NCI-H2107 treated with DMSO at 0.1 percent for 48 hours (cell line): ENCODE measurements around the gene DGLUCY.
"Not testable (repeated sequence)": the region's sequence is repeated elsewhere in the genome, so short reads cannot be mapped to it uniquely, and the experiment has no call there.

ENCODE experiments used
- DNase-seq: peaks from one replicate; lab custom pipeline; 2025; ENCODE audit not compliant: unreplicated experiment; lab: John Stamatoyannopoulos, UW

Gene DGLUCY

GRCh38 chr14:91113829-91114078 lies at the start of gene DGLUCY:
Gene DGLUCY, plus strand, starts transcription at chr14:91114073. Its CDS starts 46,222 bp downstream, at chr14:91160295.
- no peak for DNase-seq

DNA sequence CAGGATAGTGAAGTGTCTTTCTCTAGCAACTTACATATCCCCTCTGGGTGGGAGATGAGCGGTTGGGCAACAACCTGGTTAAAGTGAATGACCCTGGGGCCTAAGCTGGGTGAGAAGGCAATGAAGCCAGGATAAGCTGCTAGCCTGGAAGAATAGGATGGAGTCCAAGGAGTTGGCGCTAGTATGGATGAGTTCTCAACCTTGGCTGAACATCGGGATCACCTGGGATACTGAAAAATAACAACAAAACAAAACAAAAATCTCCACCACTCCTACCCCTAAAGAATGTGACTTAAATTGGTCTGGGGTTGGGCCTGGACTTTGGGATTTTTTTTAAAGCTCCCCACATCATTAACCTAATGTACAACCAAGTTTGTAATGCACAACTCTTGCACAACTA lies 48.6 kb upstream of the DGLUCY start:
- DNase-seq: no peak

DNA sequence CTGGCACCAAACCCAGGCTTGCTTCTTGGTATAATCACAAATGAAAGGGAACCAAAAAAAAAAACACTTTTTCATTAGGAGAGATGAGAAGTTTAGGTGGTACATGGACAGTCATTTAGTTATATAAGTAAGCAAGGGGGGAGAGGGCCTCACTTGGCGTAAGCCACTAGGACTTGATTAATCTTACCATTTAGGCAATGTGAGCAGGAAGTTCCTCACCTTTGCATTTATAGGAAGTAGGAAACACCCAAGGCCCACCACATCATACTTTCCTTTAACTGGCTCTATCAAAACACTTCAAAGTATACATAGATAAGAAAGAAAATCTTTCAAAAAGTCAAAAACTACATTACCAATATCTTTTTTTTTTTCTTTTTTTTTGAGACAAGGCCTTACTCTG lies 46.7 kb upstream of the DGLUCY start:
- DNase-seq: no peak

DNA sequence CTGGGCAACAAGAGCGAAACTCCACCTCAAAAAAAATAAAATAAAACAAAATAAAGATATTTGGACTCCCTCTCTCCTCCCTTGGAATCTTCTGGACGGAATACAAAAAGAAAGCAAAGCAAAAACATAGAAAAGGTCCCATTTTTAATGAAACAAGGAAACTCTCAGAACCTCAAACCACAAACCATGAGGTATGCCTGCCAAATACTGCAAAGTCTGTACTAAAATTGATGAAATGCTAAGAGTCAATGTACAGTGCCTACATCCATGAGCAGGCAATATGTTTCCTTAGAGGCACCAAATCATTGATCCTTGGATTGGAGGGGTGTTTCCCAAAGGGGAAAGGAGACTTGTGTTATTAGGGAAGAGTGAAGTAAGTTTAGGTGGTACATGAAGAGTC lies 45.2 kb upstream of the DGLUCY start:
- DNase-seq: no peak

DNA sequence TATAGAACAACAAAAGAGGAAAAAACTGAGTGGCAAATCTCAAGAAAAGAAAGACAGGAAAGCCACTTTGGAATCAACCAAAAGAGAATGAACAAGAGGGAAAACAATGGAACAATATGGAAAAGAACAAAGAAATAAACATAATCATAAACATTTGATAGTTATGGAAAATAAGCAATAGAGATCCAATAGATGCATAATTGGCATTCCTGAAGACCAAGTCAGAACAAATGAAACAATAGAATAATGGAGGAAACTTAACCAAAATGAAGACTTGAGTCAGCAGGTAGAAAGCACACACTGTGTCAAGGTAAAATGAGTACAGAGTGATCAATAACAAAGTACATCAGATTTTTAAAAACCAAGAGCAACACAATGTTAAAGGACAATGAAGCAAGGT lies 43.3 kb upstream of the DGLUCY start:
- DNase-seq: no peak

DNA sequence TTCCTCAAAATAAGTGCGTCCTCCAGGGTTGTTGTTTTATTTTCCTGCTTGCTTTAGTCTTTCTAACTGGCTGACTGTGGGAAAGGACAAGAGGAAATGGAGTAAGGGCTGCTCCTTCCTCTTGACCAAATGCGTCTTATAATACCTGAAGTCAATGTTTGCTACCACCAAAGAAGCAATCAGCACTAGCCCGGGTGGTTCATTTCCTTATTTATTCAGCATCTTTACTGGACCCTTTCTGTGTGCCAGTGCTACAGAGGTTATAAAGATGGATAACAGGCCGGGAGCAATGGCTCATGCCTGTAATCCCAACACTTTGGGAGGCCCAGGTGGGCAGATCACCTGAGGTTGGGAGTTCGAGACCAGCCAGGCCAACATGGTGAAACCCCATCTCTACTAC lies 38.3 kb upstream of the DGLUCY start:
- DNase-seq: no peak

- DNase-seq: no peak
Measured at GRCh38 chr14:91078095-91078737, 35.7 kb upstream of the DGLUCY start.

DNA sequence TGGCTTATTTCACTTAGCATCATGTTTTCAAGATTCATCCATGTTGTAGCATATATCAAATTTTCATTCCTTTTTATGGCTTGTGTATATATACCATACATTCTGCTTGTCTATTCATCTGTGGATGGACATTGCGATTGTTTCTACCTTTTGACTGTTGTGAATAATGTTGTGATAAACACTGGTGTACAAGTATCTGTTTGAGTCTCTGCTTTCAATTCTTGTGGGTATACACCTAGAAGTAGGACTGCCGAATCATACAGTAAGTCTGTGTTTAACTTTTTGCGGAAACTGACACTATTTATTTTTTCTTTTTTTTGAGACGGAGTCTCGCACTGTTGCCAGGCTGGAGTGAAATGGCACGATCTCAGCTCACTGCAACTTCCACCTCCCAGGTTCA lies 33.8 kb upstream of the DGLUCY start:
- DNase-seq: no peak

- DNase-seq: no peak
Measured at GRCh38 chr14:91082282-91082681, 31.6 kb upstream of the DGLUCY start.

- no peak for DNase-seq
Measured at GRCh38 chr14:91084516-91084915, 29.4 kb upstream of the DGLUCY start.

- not testable (repeated sequence) for DNase-seq
Measured at GRCh38 chr14:91087470-91087869, 26.4 kb upstream of the DGLUCY start.

DNA sequence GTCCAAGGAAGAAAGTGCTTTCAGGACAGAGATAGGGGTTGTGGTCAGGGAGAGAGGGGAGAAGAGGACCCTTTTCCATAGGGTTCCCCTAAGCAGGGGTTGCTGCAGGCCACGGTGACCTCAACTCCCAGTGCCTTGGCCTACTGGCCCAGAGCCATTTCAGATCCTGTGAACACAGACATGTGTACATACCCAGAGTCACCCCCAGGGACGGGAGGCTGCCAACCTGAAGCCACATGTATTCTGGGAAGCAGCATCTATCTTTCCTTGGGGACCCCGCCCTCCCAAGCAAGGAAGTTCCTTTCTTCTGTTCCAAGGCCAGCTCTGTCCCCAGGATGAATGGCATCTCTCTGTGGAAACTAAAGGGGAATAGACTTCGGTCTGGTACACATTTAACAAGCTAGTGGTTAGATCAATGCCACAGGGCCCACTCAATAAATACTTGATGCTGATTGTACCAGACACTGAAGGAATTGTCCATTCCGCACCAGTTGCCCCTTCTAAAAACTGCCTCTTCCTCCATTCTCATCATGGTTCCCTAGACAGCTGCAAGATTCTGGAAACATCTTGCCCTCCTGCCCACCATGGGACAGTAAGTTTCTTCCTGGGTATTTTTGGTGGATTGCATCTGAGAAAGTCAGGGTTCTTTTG lies 25.2 kb upstream of the DGLUCY start:
- no peak for DNase-seq

DNA sequence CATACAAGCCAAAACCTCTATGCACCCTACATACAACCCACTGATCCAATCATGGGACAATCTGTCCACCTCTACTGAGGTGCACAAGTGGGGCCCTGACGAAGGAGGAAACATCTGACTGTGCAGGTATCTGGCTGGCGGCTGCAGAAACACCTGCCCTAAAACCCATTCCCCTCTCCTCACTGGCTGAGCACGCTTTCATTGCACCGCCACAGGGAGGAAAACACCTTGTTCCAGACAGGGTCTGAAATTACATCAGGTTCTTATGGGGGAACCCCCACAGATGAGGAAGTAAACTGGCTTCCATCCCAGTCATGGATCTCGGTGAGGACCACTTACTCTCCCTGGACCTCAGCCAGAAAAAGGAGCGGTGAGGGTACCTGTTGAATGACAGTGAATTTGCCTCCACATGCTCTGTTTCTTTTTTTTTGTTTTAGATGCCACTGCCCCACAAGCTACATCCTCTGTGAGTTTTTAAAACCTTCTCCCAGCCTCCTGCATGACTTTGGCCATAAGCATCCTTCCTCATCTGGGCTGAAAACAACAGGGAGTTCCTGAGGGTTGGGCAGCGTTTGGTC lies 23.8 kb upstream of the DGLUCY start:
- DNase-seq: peak; percentile 81

- DNase-seq: no peak
Measured at GRCh38 chr14:91090743-91091142, 23.1 kb upstream of the DGLUCY start.

DNA sequence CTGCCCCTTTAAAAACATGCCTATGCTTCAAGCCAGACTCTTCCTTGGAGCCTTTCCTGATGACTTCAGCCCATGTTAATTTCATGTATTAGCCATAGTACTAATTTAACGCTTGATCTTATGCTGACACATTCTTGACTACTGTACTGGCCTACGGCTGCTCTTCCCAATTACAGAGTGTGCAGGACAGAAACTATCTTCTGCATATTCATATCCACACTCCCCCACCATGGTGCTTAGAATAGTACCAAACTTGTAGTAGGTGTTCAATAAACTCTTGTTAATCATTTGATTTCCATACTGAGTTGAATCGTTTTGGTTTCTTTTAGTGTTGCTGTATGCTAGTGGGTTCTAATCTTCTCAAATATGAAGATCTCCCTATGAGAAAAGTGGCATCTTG lies 21.8 kb upstream of the DGLUCY start:
- no peak for DNase-seq

GRCh38 chr14:91093743-91094472 lies 20.0 kb upstream of the DGLUCY start:
- DNase-seq: not testable (repeated sequence)

DNA sequence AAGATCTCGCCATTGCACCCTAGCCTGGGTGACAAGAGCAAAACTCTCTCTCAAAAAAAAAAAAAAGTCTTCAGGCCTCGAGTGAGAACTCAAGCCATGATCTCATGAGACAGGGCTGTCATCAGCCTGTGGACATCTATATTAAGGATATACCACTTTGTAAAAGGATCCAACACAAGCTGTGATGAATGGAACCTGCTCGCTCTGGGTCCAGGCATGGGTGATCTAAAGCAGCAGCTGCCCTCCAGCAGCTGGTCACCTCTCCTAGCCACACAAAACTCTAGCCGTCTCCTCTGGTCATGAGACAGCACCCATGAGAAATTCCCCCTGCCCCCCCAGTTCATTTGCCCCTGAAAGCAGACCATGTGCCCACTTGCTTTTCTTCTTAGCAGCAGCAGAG lies 19.1 kb upstream of the DGLUCY start:
- no peak for DNase-seq

DNA sequence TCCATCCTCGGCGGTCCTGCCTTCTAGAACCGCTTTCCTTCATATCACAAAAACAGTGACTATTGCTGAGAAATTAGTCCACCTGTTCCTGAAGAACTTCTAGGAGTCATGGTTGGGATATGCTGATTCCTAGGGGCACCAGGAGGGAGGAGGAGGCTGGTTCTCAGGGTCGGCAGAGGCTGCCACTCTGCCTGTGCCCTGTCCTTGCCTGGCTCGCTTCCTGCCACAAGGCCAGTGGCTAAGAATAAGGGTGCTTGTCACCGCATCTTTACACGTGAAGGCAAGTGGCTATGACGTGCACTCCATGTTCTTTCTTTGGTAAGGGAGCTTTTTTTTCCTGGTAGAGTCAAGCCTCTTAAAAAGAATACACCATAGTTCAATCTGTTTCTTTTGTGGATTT lies 18.7 kb upstream of the DGLUCY start:
- DNase-seq: no peak

GRCh38 chr14:91097657-91098056 lies 16.2 kb upstream of the DGLUCY start:
- not testable (repeated sequence) for DNase-seq

GRCh38 chr14:91098591-91098990 lies 15.3 kb upstream of the DGLUCY start:
- DNase-seq: no peak

- DNase-seq: no peak
Measured at GRCh38 chr14:91100102-91100501, 13.8 kb upstream of the DGLUCY start.

- DNase-seq: no peak
Measured at GRCh38 chr14:91103116-91103515, 10.8 kb upstream of the DGLUCY start.
